ENCODE results near the gene CDH13. TPM values are rescaled to one million over a fixed set of nuclear protein-coding genes. Genes with fewer than 3 reads are reported as not detected.

The CDH13 gene
- polyA plus RNA-seq, 1 donor from 2014 or later, result 3.2 TPM

- TF ChIP-seq TAF1 (IDR thresholded peaks at IDR 0.05; ENCODE audit: low read depth) (no peak), EZH2 (IDR thresholded peaks at IDR 0.05; ENCODE audit: borderline replicate concordance, insufficient read depth, low read length, poor library complexity, severe bottlenecking) (no peak), RAD21 (conservative IDR thresholded peaks at IDR 0.05) (no peak), MXI1 (conservative IDR thresholded peaks at IDR 0.05; ENCODE audit: poor library complexity, severe bottlenecking) (no peak), REST (IDR thresholded peaks at IDR 0.05; ENCODE audit: borderline replicate concordance) (no peak), EP300 (conservative IDR thresholded peaks at IDR 0.05; ENCODE audit: poor library complexity, severe bottlenecking) (no peak), CTCF (IDR thresholded peaks at IDR 0.05; ENCODE audit: poor library complexity, severe bottlenecking) (no peak), POLR2AphosphoS5 (IDR thresholded peaks at IDR 0.05) (no peak), SMC3 (conservative IDR thresholded peaks at IDR 0.05; ENCODE audit: poor library complexity) (no peak)
- no peak overlapping the region for H3K9ac ChIP-seq (ENCODE audit: low read length)
- H3K9me3 ChIP-seq (ENCODE audit: low read length), result no peaks in the 10 kb centered on the region
- no peak overlapping the region for H3K4me3 ChIP-seq (ENCODE audit: low read length)
- H3K36me3 ChIP-seq (ENCODE audit: insufficient read depth, low read length), result no peaks in the 10 kb centered on the region
- no peak overlapping the region for H3K27ac ChIP-seq (ENCODE audit: low read length)
- H3K79me2 ChIP-seq (replicated peaks; ENCODE audit: insufficient read depth, low read length), result no peaks in the 10 kb centered on the region
- H2AFZ ChIP-seq (ENCODE audit: low read depth, low read length), result no peak overlapping the region
- no peaks in the 10 kb centered on the region for H4K20me1 ChIP-seq (ENCODE audit: insufficient read depth)
- no peaks in the 10 kb centered on the region for H3F3A ChIP-seq (ENCODE audit: insufficient read depth, low read length, poor library complexity, severe bottlenecking)
- no peak overlapping the region for H3K4me2 ChIP-seq (ENCODE audit: low read length)
- no peaks in the 10 kb centered on the region for H3K27me3 ChIP-seq (ENCODE audit: insufficient read depth, low read depth, low read length)
- H3K9me2 ChIP-seq (ENCODE audit: insufficient read depth, low read length), result no peaks in the 10 kb centered on the region
Measured at GRCh38 chr16:83453977-83454376, 827.2 kb downstream of the CDH13 start.

GRCh38 chr16:83455716-83456115 lies 828.9 kb downstream of the CDH13 start:
- no peak overlapping the region for H3K9ac ChIP-seq (ENCODE audit: low read length)
- no peaks in the 10 kb centered on the region for H3K79me2 ChIP-seq (replicated peaks; ENCODE audit: insufficient read depth, low read length)
- H3K9me2 ChIP-seq (ENCODE audit: insufficient read depth, low read length), result no peaks in the 10 kb centered on the region
- no peaks in the 10 kb centered on the region for H3K36me3 ChIP-seq (ENCODE audit: insufficient read depth, low read length)
- H3K9me3 ChIP-seq (ENCODE audit: low read length), result no peaks in the 10 kb centered on the region
- no peak overlapping the region for H3K4me3 ChIP-seq (ENCODE audit: low read length)
- no peaks in the 10 kb centered on the region for H3K27me3 ChIP-seq (ENCODE audit: insufficient read depth, low read depth, low read length)
- no peak overlapping the region for H3K27ac ChIP-seq (ENCODE audit: low read length)
- TF ChIP-seq SMC3 (conservative IDR thresholded peaks at IDR 0.05; ENCODE audit: poor library complexity) (no peak), RAD21 (conservative IDR thresholded peaks at IDR 0.05) (no peak), EP300 (conservative IDR thresholded peaks at IDR 0.05; ENCODE audit: poor library complexity, severe bottlenecking) (no peak), MXI1 (conservative IDR thresholded peaks at IDR 0.05; ENCODE audit: poor library complexity, severe bottlenecking) (no peak), EZH2 (IDR thresholded peaks at IDR 0.05; ENCODE audit: borderline replicate concordance, insufficient read depth, low read length, poor library complexity, severe bottlenecking) (no peak), TAF1 (IDR thresholded peaks at IDR 0.05; ENCODE audit: low read depth) (no peak), CTCF (IDR thresholded peaks at IDR 0.05; ENCODE audit: poor library complexity, severe bottlenecking) (no peak), POLR2AphosphoS5 (IDR thresholded peaks at IDR 0.05) (no peak)
- no peaks in the 10 kb centered on the region for H4K20me1 ChIP-seq (ENCODE audit: insufficient read depth)
- H3F3A ChIP-seq (ENCODE audit: insufficient read depth, low read length, poor library complexity, severe bottlenecking), result no peaks in the 10 kb centered on the region
- H3K4me2 ChIP-seq (ENCODE audit: low read length), result no peak overlapping the region
- no peak overlapping the region for H2AFZ ChIP-seq (ENCODE audit: low read depth, low read length)

All from neural cell (in vitro differentiated cells).